SU-DHL-6 (cell line): ENCODE measurements around the gene CPAMD8.

Experiments used
- H2AFZ ChIP-seq: fragments of 200-600 bp; sonication (generic); 2 replicates; pipeline ENCODE4 v1.6.1; 2014; ENCODE audit warnings: low read depth, mild to moderate bottlenecking, moderate library complexity, mixed read lengths, antibody characterized with exemption, low read length; ENCODE audit not compliant: severe bottlenecking
- H3F3A ChIP-seq: fragments of 200-600 bp; shearing (Covaris generic); 2 replicates; pipeline ENCODE4 v1.6.0; 2016; ENCODE audit warnings: antibody characterized with exemption, mild to moderate bottlenecking; ENCODE audit not compliant: insufficient read depth
- H3K27ac ChIP-seq: fragments of 200-600 bp; sonication (generic); 2 replicates; pipeline ENCODE4 v1.5.1; 2016; ENCODE audit warnings: low read depth, mild to moderate bottlenecking, low read length, moderate library complexity, mixed read lengths
- H3K27me3 ChIP-seq: fragments of 200-600 bp; sonication (generic), shearing (Covaris generic); 2 replicates; pipeline ENCODE4 v1.6.0; 2014; ENCODE audit warnings: mild to moderate bottlenecking, low read length
- H3K36me3 ChIP-seq: fragments of 200-600 bp; sonication (generic); 2 replicates; pipeline ENCODE4 v1.6.1; 2014; ENCODE audit warnings: mild to moderate bottlenecking, low read length, mixed read lengths
- H3K4me2 ChIP-seq: fragments of 300-600, 200-600 bp; shearing (Covaris generic), sonication (generic); 2 replicates; pipeline ENCODE4 v1.6.0; 2014; ENCODE audit warnings: low read length, low read depth, mild to moderate bottlenecking; ENCODE audit not compliant: poor library complexity, severe bottlenecking
- H3K4me3 ChIP-seq: fragments of 200-600 bp; sonication (generic); 2 replicates; pipeline ENCODE4 v1.5.1; 2014; ENCODE audit warnings: antibody characterized with exemption, low read length, mild to moderate bottlenecking, mixed read lengths; ENCODE audit not compliant: insufficient read depth, poor library complexity, severe bottlenecking
- H3K79me2 ChIP-seq: fragments of 200-600 bp; sonication (generic); 2 replicates; pipeline ENCODE4 v1.6.1; 2014; ENCODE audit warnings: mild to moderate bottlenecking, low read length, moderate library complexity; ENCODE audit not compliant: insufficient read depth
- H3K9ac ChIP-seq: fragments of 200-600 bp; sonication (generic); 2 replicates; pipeline ENCODE4 v1.7.0; 2014; ENCODE audit warnings: mild to moderate bottlenecking, low read length
- H3K9me2 ChIP-seq: fragments of 200-600 bp; sonication (generic); replicated peaks from 2 replicates; pipeline ENCODE4 v1.6.1; 2014; ENCODE audit warnings: low read length; ENCODE audit not compliant: insufficient read depth
- H3K9me3 ChIP-seq: fragments of 200-600 bp; sonication (generic); 2 replicates; pipeline ENCODE4 v1.6.1; 2014; ENCODE audit warnings: low read length, mixed read lengths; ENCODE audit not compliant: insufficient read depth
- H4K20me1 ChIP-seq: fragments of 200-600 bp; sonication (generic); 2 replicates; pipeline ENCODE4 v1.6.1; 2014; ENCODE audit warnings: low read depth, mild to moderate bottlenecking, antibody characterized with exemption, low read length, moderate library complexity, mixed read lengths
- CTCF ChIP-seq: fragments of 200-600 bp; sonication (generic); IDR thresholded peaks from one replicate; pipeline ENCODE4 v1.5.1; 2017; ENCODE audit warnings: antibody characterized with exemption, mild to moderate bottlenecking, low read length, moderate library complexity; ENCODE audit not compliant: insufficient read depth, poor library complexity, severe bottlenecking
- EZH2phosphoT487 ChIP-seq: fragments of 200-600 bp; sonication (generic), shearing (Covaris generic); conservative IDR thresholded peaks from 2 replicates; pipeline ENCODE4 v1.6.1; 2018; ENCODE audit warnings: mild to moderate bottlenecking, antibody characterized with exemption, low read length, moderate library complexity, mixed read lengths

CPAMD8 gene

DNA sequence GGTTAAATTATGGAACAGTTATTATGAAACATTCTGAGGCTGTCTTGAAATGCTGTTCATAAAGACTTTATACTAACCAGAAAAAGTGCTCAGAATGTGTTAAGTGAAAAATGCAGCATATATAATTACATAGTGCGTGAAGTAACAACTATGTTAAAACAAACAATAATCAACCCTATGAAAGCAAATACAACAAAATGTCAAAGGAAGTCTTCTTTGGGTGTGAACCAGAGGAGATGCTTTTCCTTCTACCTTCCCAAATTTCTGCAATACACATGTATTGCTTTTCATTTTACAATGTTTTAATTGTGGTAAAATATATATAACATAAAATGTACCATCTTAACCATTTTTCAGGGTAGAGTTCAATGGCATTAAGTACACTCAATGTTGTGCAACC is 92.1 kb downstream of the CPAMD8 start:
- TF ChIP-seq CTCF, result no peak
- TF ChIP-seq EZH2phosphoT487, result no peak
- Histone ChIP-seq H3K9ac (no peak overlapping the region), H3K4me3 (no peak overlapping the region), H3K36me3 (peaks cover 3% of the 10 kb centered on the region; the same call in 1 of the 2 replicates), H3K4me2 (no peak overlapping the region), H3K9me3 (peaks cover 23% of the 10 kb centered on the region; the same call in 1 of the 2 replicates), H4K20me1 (no peaks in the 10 kb centered on the region), H3K79me2 (no peaks in the 10 kb centered on the region), H3F3A (no peaks in the 10 kb centered on the region), H3K9me2 (no peaks in the 10 kb centered on the region), H3K27ac (no peak overlapping the region), H2AFZ (no peak overlapping the region), H3K27me3 (no peaks in the 10 kb centered on the region; the same call in 1 of the 2 replicates)

DNA sequence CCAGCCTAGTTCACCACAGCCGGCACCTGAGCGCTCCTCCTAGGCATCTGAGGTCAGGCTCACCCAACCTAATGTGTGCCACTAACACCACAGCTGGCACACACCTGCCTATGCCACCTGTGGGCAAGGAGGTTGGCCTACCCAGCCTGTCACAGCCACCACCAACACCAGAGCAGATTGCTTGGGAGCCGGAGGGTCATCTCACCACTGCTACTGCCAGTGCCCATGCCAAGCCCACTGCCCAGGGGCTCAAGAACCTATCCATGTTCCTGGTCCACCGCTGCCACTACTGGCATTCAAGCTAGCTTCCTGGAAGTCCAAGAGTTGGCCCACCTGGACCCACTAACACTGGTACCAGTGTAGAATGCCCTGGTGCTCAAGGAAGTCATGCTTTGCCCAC is 95.3 kb downstream of the CPAMD8 start:
- no peak overlapping the region for H3K4me3 ChIP-seq
- H3F3A ChIP-seq, result no peaks in the 10 kb centered on the region
- peaks cover 3% of the 10 kb centered on the region; the same call in 1 of the 2 replicates for H3K36me3 ChIP-seq
- H3K79me2 ChIP-seq, result no peaks in the 10 kb centered on the region
- no peak overlapping the region for H3K27ac ChIP-seq
- TF ChIP-seq EZH2phosphoT487 (no peak), CTCF (no peak)
- H3K9me2 ChIP-seq, result no peaks in the 10 kb centered on the region
- no peak overlapping the region for H2AFZ ChIP-seq
- no peak overlapping the region for H3K4me2 ChIP-seq
- H4K20me1 ChIP-seq, result no peaks in the 10 kb centered on the region
- H3K9me3 ChIP-seq, result peaks cover 23% of the 10 kb centered on the region; the same call in 1 of the 2 replicates
- no peaks in the 10 kb centered on the region; the same call in 1 of the 2 replicates for H3K27me3 ChIP-seq
- H3K9ac ChIP-seq, result no peak overlapping the region

GRCh38 chr19:16930753-16931152 is 95.9 kb downstream of the CPAMD8 start:
- Histone ChIP-seq H3K36me3 (peaks cover 3% of the 10 kb centered on the region; the same call in 1 of the 2 replicates), H3K27me3 (no peaks in the 10 kb centered on the region; the same call in 1 of the 2 replicates)

More at GRCh38 chr19:16930753-16931152, 95.9 kb downstream of the CPAMD8 start:
- Histone ChIP-seq H3K27ac (no peak overlapping the region), H3K79me2 (no peaks in the 10 kb centered on the region), H3K4me2 (no peak overlapping the region), H3F3A (no peaks in the 10 kb centered on the region), H3K4me3 (no peak overlapping the region), H3K9me3 (peaks cover 23% of the 10 kb centered on the region; the same call in 1 of the 2 replicates), H3K9me2 (no peaks in the 10 kb centered on the region), H3K9ac (no peak overlapping the region), H4K20me1 (no peaks in the 10 kb centered on the region), H2AFZ (no peak overlapping the region)
- no peak for TF ChIP-seq EZH2phosphoT487
- no peak for TF ChIP-seq CTCF
